D721Med (cell line): ENCODE measurements around the gene DPH3.

ENCODE experiments used
- DNase-seq: peaks from one replicate; pipeline ENCODE4 v3.0.0; 2011; ENCODE audit warnings: low spot score; ENCODE audit not compliant: insufficient read length
- FAIRE-seq: peaks from 2 replicates; lab custom pipeline; 2011; peaks lifted over from hg19 to GRCh38; lab: Jason Lieb, UNC
- TF ChIP-seq, protein P1 (sequence below): IDR thresholded peaks from 2 replicates; pipeline ENCODE4 v1.5.1; 2012; ENCODE audit warnings: mild to moderate bottlenecking, control low read depth; ENCODE audit not compliant: insufficient read depth; ENCODE audit errors: missing control alignments

Gene DPH3

DNA sequence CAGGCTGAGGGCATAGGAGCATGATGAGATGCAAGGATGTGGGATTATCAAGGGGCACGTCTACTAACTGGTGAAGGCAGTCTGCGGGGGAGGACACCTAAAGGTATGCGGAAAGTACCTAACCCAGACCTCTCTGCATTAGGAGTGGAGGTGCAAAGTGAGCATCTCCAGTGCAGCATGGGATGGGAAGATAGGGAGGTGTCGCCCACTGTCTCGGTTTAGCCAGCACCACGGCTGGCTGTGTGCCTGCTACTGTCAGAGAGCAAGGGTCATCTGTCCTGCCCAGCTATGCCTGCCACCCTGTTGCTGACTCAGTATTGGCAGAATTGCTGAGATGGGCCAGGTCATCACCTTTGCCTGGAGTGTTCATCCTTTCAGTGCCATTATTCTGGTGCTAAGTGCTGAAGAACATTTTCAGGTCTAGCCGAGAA is 40.4 kb upstream of the DPH3 start:
- TF ChIP-seq, protein P1, sequence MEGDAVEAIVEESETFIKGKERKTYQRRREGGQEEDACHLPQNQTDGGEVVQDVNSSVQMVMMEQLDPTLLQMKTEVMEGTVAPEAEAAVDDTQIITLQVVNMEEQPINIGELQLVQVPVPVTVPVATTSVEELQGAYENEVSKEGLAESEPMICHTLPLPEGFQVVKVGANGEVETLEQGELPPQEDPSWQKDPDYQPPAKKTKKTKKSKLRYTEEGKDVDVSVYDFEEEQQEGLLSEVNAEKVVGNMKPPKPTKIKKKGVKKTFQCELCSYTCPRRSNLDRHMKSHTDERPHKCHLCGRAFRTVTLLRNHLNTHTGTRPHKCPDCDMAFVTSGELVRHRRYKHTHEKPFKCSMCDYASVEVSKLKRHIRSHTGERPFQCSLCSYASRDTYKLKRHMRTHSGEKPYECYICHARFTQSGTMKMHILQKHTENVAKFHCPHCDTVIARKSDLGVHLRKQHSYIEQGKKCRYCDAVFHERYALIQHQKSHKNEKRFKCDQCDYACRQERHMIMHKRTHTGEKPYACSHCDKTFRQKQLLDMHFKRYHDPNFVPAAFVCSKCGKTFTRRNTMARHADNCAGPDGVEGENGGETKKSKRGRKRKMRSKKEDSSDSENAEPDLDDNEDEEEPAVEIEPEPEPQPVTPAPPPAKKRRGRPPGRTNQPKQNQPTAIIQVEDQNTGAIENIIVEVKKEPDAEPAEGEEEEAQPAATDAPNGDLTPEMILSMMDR, result no peak
- DNase-seq (no peak), FAIRE-seq (no peak)

DNA sequence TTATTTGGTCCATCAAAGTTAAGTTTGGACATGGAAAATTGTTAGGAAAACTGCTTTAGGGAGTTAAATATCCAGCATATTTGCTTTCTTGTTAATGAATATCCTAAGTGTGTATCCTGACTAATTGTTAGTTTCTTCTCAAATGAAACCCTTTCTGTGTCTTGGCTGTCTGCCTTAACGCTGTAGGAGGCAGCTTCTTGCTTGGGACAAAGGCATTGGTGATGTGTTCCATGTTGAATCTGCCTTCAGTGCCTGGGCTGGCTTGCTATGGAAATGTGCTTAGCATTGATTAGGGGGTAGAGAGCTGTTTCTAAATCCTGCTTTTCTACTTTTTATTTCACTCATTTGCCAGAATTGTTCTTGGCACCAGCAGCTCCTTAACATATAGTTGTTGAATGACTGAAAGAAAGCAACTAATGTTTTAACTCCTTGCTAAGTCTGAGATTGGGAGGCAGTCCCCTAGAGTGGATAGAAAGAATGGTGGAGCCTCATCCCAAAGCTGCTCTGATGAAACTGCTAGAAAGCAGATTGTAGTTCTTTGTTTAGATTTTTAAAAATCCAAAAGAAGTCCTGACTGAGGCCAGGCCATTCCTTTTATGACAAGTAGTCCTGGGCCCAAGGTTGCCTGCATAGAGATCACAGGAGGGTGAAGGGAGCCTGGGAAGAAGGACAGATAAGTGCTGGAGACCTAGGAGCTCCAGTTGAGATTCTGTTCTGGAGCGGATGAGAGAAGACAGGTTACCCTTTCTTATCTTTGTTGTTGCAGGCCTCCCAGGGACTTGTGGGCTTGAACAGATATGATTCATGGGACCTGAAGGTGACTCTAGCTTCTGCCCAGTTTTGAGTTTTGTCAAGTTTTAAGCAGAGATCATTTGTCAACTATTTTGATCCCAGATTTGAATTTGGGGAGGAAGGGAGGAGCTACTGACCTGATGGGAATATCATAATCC is 39.6 kb upstream of the DPH3 start:
- TF ChIP-seq, protein P1, result no peak
- FAIRE-seq (no peak), DNase-seq (no peak)

DNA sequence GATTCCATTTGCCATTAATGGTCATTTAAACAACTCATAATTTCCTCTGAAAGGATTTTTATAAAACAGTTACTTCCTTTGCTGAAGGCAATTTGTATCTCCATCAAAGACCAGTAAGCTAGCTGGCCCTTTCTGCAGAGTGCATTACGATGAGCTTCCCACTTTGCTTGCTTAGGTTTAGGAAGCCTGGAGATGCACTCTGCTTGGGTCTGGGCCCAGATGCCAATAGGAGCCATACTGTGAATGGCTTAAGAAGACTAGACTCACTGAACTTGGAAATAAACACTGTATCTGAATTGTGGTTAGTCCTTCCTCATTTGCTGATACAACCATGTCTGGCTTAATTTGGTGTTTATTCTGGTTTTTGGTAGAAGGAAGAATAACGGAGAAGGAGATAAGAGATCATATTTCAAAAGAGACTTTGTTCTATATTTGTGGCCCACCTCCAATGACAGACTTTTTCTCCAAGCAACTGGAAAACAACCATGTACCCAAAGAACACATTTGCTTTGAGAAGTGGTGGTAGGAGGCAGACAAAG is 38.4 kb upstream of the DPH3 start:
- TF ChIP-seq, protein P1, result no peak
- DNase-seq (no peak), FAIRE-seq (no peak)

DNA sequence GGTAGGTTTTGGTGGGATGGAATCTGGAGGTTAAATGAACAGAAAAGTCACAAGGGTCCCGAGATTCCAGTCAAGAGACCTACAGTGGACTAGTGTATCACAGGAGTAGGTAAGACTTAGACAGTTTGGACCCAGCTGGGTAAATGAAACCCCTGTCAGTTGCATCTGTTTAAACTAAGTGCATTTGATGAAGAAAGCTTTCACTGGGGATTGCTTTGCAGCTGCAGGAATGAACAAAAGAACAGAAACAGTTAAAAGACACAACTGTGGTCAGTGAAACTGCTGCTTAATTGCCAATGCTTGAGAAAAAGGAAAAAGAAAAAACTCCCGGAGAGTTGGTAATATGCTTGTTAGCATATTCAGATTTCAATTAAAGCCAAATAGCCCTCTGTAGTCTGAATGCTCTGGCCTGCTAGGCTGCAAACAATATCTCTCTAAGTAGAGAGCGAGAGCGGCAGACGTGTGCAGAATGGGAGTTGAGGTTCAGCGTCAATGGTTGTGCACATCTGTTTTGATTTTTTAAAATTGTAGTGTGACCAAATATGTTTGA is 37.4 kb upstream of the DPH3 start:
- DNase-seq (no peak), FAIRE-seq (no peak)
- TF ChIP-seq, protein P1, result no peak

DNA sequence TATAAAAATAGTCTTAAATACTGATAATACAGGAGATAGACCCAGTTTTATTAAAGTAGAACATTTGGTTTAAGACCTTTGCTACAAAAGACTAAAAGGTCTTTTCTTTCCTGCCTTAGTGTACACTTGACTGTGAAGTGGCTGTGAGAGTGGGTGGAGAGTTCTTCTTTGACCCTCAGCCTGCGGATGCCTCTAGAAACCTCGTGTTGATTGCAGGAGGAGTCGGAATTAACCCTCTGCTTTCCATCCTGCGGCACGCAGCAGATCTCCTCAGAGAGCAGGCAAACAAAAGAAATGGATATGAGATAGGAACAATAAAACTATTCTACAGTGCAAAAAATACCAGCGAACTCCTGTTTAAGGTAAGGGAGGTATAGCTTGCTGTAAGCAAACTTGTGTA is 36.8 kb upstream of the DPH3 start:
- FAIRE-seq, result no peak
- TF ChIP-seq, protein P1, result no peak
- DNase-seq, result no peak

DNA sequence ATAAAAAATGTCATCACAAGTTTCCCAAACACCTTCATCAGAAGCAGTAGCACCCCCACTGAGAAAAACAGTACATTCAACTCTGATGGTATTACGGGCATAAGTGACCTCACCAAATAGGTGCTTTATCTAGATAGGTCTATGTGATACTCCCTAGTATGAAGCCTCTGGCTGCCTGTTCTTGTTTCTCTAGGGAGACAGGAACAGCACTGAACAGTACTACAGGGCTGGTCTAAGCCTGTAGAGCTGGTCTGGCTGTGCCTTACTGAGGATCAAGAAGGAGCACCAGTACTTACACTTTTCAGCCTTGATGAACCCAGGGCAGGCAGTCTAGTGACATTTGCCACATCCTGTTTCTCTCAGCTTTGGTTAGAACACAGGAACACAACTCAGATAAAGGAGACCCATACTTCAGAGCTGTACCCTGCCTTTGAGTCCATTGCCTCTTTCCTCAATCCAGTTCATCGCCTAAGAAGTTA is 36.2 kb upstream of the DPH3 start:
- FAIRE-seq, result no peak

More for the DNA sequence above, 36.2 kb upstream of the DPH3 start:
- no peak for DNase-seq
- TF ChIP-seq, protein P1, result no peak
